DOHH2 (cell line): Measurements from ENCODE around the gene CCDC112.

Experiments
- CTCF ChIP-seq: fragments of 200-600 bp; sonication (generic); IDR thresholded peaks from one replicate; pipeline ENCODE4 v1.5.1; 2014; ENCODE audit warnings: antibody characterized with exemption, mild to moderate bottlenecking, low read depth, low read length; ENCODE audit not compliant: poor library complexity, severe bottlenecking
- EZH2phosphoT487 ChIP-seq: fragments of 200-600 bp; sonication (generic); IDR thresholded peaks from 2 replicates; pipeline ENCODE4 v1.6.1; 2017; ENCODE audit warnings: borderline replicate concordance, mild to moderate bottlenecking, antibody characterized with exemption, low read length, moderate library complexity, mixed read lengths

GRCh38 chr5:115343855-115344254 lies 47.4 kb upstream of the CCDC112 start:
- TF ChIP-seq CTCF: no peak
- no peak for TF ChIP-seq EZH2phosphoT487
